GM21825 (cell line): ENCODE measurements around the gene HIPK3.
"Not testable (repeated sequence)": the region's sequence is repeated elsewhere in the genome, so short reads cannot be mapped to it uniquely, and the experiment has no call there.

Experiments
- ATAC-seq: cut with Tn5 transposase; IDR thresholded peaks from one replicate; pipeline ENCODE4 v1.9.1; 2021; ENCODE audit warnings: mild to moderate bottlenecking, moderate library complexity; ENCODE audit not compliant: unreplicated experiment

The HIPK3 gene

GRCh38 chr11:33350287-33350686 lies 93.1 kb downstream of the HIPK3 start:
- no peak for ATAC-seq

- ATAC-seq, result no peak
These were observed 101.1 kb downstream of the HIPK3 start for GRCh38 chr11:33358150-33358831.

- ATAC-seq, result no peak
These were observed 103.5 kb downstream of the HIPK3 start for GRCh38 chr11:33360642-33361041.

- no peak for ATAC-seq
These were observed 105.1 kb downstream of the HIPK3 start for GRCh38 chr11:33362051-33362910.

- ATAC-seq, result no peak
These were observed 109.7 kb downstream of the HIPK3 start for GRCh38 chr11:33366918-33367317.

- not testable (repeated sequence) for ATAC-seq
These were observed 111.3 kb downstream of the HIPK3 start for GRCh38 chr11:33368475-33368874.

- ATAC-seq, result no peak
These were observed 111.8 kb downstream of the HIPK3 start for GRCh38 chr11:33368931-33369330.

- no peak for ATAC-seq
These were observed 116.5 kb downstream of the HIPK3 start for GRCh38 chr11:33373636-33374035.

- no peak for ATAC-seq
These were observed 118.1 kb downstream of the HIPK3 start for GRCh38 chr11:33375236-33375635.

- ATAC-seq, result peak; percentile 29
These were observed 118.6 kb downstream of the HIPK3 start, which contains the start of gene KIAA1549L for GRCh38 chr11:33375688-33376311. Gene KIAA1549L (plus strand): TSS chr11:33376108.

GRCh38 chr11:33376331-33377310 lies 119.4 kb downstream of the HIPK3 start:
- ATAC-seq, result peak; percentile 41

- no peak for ATAC-seq
These were observed 120.5 kb downstream of the HIPK3 start for GRCh38 chr11:33377412-33378370.

GRCh38 chr11:33379947-33380346 lies 122.8 kb downstream of the HIPK3 start:
- ATAC-seq, result peak; percentile 56

- ATAC-seq, result no peak
These were observed 126.1 kb downstream of the HIPK3 start for GRCh38 chr11:33383075-33383919.

- no peak for ATAC-seq
These were observed 126.7 kb downstream of the HIPK3 start for GRCh38 chr11:33383920-33384209.

- no peak for ATAC-seq
These were observed 127.0 kb downstream of the HIPK3 start for GRCh38 chr11:33384220-33384619.

- peak; percentile 28 for ATAC-seq
These were observed 130.4 kb downstream of the HIPK3 start for GRCh38 chr11:33387581-33387980.

GRCh38 chr11:33387996-33388395 lies 130.8 kb downstream of the HIPK3 start:
- ATAC-seq, result peak; percentile 36
